Vagina (tissue), 2 donors: ENCODE data around the gene PNCK. TPM values are rescaled to one million over a fixed set of nuclear protein-coding genes. Genes with fewer than 3 reads are reported as not detected.

Source experiments
- DNase-seq, 2 donors: peaks; one replicate each; pipeline ENCODE4 v3.0.0-alpha.2; 2017; ENCODE audit errors: extremely low spot score in 2 of 2
- H3K27ac ChIP-seq: fragments of 200-600 bp; sonication (generic); one replicate; pipeline ENCODE4 v1.5.1; 2019
- H3K27me3 ChIP-seq: fragments of 200-600 bp; sonication (generic); one replicate; pipeline ENCODE4 v1.5.1; 2019
- H3K36me3 ChIP-seq, 2 donors: fragments of 200-600 bp; sonication (generic); one replicate each; pipeline ENCODE4 v1.5.1; 2017 to 2019
- H3K4me1 ChIP-seq: fragments of 200-600 bp; sonication (generic); one replicate; pipeline ENCODE4 v1.5.1; 2019
- H3K4me3 ChIP-seq, 2 donors: fragments of 200-600 bp; sonication (generic); 1 replicate in 1 of 2; 2 replicates in 1 of 2; pipeline ENCODE4 v1.5.1; 2016 to 2019
- H3K9me3 ChIP-seq: fragments of 200-600 bp; sonication (generic); one replicate; pipeline ENCODE4 v1.5.1; 2019
- POLR2A ChIP-seq, 2 donors: fragments of 450-650 bp; IDR thresholded peaks; one replicate each; pipeline ENCODE4 v1.6.1; 2017; ENCODE audit warnings: antibody characterized with exemption in 2 of 2, mild to moderate bottlenecking in 2 of 2, moderate library complexity in 2 of 2
- POLR2AphosphoS5 ChIP-seq, 2 donors: sonication (generic); formaldehyde crosslinking; IDR thresholded peaks; one replicate each; pipeline ENCODE4 v1.9.0; 2017; ENCODE audit warnings: antibody characterized with exemption in 2 of 2, mild to moderate bottlenecking in 2 of 2, low read depth in 1 of 2; ENCODE audit not compliant: insufficient read depth in 1 of 2
- intact Hi-C: fragments of 100-400 bp; cut with DNase I; formaldehyde crosslinking; loops from one replicate; pipeline ENCODE4 v1.15.1; 2023
- total RNA-seq: library from RNA; depleted of rRNA; stranded (reverse); fragments of >200 nt; gene quantifications from one replicate; pipeline ENCODE4 v1.2.3, GENCODE V29; 2016
- TF ChIP-seq, protein P1 (sequence below), 3 experiments: fragments of 450-650 bp in 2 of 3; fragments of 200-600 bp in 1 of 3; sonication (generic) in 1 of 3; IDR thresholded peaks; one replicate each; pipeline ENCODE4 v1.5.1; 2017 to 2019; ENCODE audit warnings: antibody characterized with exemption in 3 of 3, mild to moderate bottlenecking in 2 of 3, moderate library complexity in 2 of 3

Gene PNCK
- total RNA-seq, 1 donor from 2014 or later = 9.3 TPM

DNA sequence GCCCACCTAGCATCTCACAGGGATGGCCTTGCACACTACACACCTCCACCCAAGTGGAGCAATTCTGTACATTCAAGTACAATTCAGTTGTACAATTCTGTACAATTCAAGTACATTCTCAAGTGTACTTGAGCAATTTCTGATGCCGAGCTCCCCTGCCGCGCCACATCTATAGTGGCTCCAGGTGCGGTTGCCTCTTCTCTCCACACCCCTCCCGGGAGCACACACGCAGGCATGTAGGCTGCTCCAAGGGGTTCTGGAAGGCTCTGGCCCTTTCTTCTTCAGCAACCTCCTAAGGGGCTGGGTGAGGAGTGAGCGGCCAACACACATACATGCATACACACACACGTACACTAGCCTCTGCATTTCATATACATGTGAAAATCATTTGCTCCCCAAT is 45.5 kb downstream of the PNCK start:
- no peak for DNase-seq
- TF ChIP-seq POLR2A (IDR thresholded peaks at IDR 0.05) (no peak), POLR2AphosphoS5 (IDR thresholded peaks at IDR 0.05; ENCODE audit: insufficient read depth in 1 of 2, low read depth in 1 of 2) (no peak)
- TF ChIP-seq, protein P1, sequence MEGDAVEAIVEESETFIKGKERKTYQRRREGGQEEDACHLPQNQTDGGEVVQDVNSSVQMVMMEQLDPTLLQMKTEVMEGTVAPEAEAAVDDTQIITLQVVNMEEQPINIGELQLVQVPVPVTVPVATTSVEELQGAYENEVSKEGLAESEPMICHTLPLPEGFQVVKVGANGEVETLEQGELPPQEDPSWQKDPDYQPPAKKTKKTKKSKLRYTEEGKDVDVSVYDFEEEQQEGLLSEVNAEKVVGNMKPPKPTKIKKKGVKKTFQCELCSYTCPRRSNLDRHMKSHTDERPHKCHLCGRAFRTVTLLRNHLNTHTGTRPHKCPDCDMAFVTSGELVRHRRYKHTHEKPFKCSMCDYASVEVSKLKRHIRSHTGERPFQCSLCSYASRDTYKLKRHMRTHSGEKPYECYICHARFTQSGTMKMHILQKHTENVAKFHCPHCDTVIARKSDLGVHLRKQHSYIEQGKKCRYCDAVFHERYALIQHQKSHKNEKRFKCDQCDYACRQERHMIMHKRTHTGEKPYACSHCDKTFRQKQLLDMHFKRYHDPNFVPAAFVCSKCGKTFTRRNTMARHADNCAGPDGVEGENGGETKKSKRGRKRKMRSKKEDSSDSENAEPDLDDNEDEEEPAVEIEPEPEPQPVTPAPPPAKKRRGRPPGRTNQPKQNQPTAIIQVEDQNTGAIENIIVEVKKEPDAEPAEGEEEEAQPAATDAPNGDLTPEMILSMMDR (IDR thresholded peaks at IDR 0.05) = no peak
- peaks cover 4% of the 10 kb centered on the region for H3K27me3 ChIP-seq
- no peaks in the 10 kb centered on the region for H3K9me3 ChIP-seq
- no peak overlapping the region for H3K27ac ChIP-seq
- H3K36me3 ChIP-seq = no peaks in the 10 kb centered on the region
- H3K4me3 ChIP-seq = no peak overlapping the region
- intact Hi-C loops = no loop called here
- H3K4me1 ChIP-seq = no peaks in the 10 kb centered on the region

DNA sequence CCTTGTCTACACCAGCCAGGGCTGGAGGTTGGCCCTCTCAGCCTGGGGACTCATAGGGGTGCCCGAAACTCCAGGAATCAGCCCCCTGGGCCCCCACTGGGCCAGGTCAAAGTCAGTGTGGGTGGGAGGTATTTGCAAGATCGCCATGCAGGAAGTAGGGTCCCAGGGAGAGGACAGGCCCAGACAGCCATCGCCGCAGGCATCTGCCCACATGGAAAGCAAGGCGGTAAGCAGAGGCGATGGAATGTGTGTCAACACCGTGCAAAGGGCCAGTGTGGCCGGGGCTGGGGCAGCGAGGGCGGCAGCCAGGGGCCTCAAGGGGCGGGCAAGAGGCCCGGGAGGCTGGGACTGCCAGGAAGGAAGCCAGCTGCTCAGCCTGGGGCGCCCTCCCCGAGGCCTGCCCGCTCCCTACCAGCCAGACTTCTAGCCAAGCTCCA is 45.9 kb downstream of the PNCK start:
- Histone ChIP-seq H3K4me1 (no peaks in the 10 kb centered on the region), H3K27ac (no peak overlapping the region), H3K36me3 (no peaks in the 10 kb centered on the region), H3K9me3 (no peaks in the 10 kb centered on the region), H3K4me3 (no peak overlapping the region), H3K27me3 (peaks cover 4% of the 10 kb centered on the region)
- no peak for DNase-seq
- TF ChIP-seq POLR2AphosphoS5 (IDR thresholded peaks at IDR 0.05; ENCODE audit: insufficient read depth in 1 of 2, low read depth in 1 of 2) (no peak), POLR2A (IDR thresholded peaks at IDR 0.05) (no peak)
- TF ChIP-seq, protein P1 (IDR thresholded peaks at IDR 0.05) = no peak
- intact Hi-C loops = no loop called here

DNA sequence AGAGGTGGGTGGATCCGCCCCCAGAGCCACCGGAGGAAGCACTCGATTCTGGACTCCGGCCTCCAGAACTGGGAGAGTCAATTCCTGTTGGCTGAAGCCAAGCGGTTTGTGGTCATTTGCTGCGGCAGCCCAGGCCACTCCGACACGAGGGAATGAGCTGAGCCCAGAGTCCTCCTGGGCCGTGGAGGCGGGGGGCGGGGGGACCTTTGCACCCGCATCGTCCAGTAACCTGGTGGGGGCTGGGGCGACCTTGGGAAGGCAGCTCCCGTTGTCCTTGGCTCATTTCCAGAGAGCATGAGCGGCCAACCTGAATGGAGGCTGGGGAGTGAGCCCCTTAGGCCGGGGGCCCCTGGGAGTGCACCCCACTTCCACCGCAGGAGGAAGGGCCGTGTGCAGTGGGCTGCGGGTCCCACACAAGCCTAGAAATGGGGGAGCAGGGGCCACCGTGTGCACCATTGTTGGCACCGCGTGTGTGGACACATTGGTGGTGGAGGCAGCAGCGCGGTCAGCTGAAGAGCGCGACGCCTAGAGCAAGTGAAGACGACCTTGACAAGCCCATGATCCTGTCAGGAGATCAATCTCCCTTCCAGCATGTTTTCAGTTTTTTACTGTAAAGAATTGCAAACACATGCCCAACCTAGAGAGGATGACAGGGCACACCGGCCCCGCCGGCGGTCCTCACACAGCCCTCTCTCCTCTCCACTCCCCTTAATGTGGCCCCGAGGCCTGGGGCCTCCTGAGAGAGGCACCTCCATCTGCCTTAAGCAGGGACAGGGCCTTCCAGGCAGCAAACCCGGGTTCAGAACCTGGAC is 46.5 kb downstream of the PNCK start:
- no peaks in the 10 kb centered on the region for H3K4me1 ChIP-seq
- peaks cover 4% of the 10 kb centered on the region for H3K27me3 ChIP-seq
- H3K4me3 ChIP-seq = no peak overlapping the region
- no peak overlapping the region for H3K27ac ChIP-seq
- TF ChIP-seq, protein P1 (IDR thresholded peaks at IDR 0.05) = no peak
- TF ChIP-seq POLR2A (IDR thresholded peaks at IDR 0.05) (no peak), POLR2AphosphoS5 (IDR thresholded peaks at IDR 0.05; ENCODE audit: insufficient read depth in 1 of 2, low read depth in 1 of 2) (no peak)
- H3K36me3 ChIP-seq = no peaks in the 10 kb centered on the region
- no peak for DNase-seq
- intact Hi-C loops = no loop called here
- no peaks in the 10 kb centered on the region for H3K9me3 ChIP-seq

DNA sequence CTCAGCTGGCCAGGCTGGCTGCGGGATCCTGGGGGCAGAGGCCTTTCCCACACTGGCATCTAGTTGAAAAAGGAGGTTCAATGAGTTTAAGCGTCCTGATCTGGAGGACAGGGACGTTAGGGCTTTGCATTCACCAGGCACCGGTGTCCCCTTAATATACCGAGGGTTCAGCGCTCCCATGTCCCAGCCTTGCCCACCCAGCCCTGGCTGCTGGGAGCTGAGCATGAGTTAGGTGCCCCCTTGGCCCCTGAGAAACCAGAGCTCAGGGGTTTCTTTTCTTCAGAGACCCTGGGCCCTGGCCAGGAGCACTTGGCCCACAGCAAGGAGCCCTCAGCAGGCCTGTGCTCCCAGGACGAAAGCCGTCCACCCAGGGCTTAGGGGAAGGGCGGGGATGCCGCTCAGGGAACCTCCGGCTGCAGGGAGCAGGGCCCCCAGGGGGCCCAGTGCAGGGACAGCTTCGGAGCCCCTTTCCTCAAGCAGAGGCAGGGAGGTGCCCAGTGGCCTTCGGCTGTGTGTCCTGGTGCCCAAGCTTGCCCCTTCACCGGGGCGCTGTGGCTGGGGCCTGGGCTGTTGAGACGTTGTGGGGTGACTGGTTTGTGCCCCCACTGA is 47.5 kb downstream of the PNCK start:
- H3K36me3 ChIP-seq = no peaks in the 10 kb centered on the region
- H3K27me3 ChIP-seq = peaks cover 4% of the 10 kb centered on the region
- TF ChIP-seq POLR2AphosphoS5 (IDR thresholded peaks at IDR 0.05; ENCODE audit: insufficient read depth in 1 of 2, low read depth in 1 of 2) (no peak), POLR2A (IDR thresholded peaks at IDR 0.05) (no peak)
- TF ChIP-seq, protein P1 (IDR thresholded peaks at IDR 0.05) = no peak
- no peaks in the 10 kb centered on the region for H3K4me1 ChIP-seq
- H3K27ac ChIP-seq = no peak overlapping the region
- intact Hi-C loops = no loop called here
- no peak for DNase-seq
- H3K4me3 ChIP-seq = no peak overlapping the region
- H3K9me3 ChIP-seq = no peaks in the 10 kb centered on the region
